K562 (cell line): ENCODE measurements around the gene IFT122. TPM values are rescaled to one million over a fixed set of nuclear protein-coding genes. Genes with fewer than 3 reads are reported as not detected.

ENCODE experiments used
- ATAC-seq: fragments of 200-7000 bp; cut with Tn5 transposase; 3 replicates; pipeline ENCODE4 v1.9.1; 2020; ENCODE audit warnings: moderate library complexity
- BruUV-seq: library from RNA; stranded (reverse); fragments of 400-500 nt; replicated peaks from 2 replicates; lab custom pipeline; 2021; lab: Mats Ljungman, UMichigan
- CTCF ChIA-PET: fragments of 300-600 bp; formaldehyde crosslinking; extraction: SDS; loops from one replicate; lab custom pipeline; 2021; ENCODE audit warnings: low intra/inter-chr PET ratio; lab: Yijun Ruan, JAX
- POLR2A ChIA-PET: fragments of 300-600, 350-650 bp; sonication (Branson Sonifier 250); formaldehyde crosslinking; extraction: SDS; loops from one replicate; lab custom pipeline; 2021; ENCODE audit warnings: antibody characterized with exemption, inconsistent platforms; lab: Yijun Ruan, JAX
- DNase-seq, 4 experiments: peaks; one replicate each; pipeline versions ENCODE4 v3.0.0 to v3.0.0-alpha.2; 2011 to 2018; ENCODE audit warnings: low spot score in 3 of 4, mixed read lengths in 3 of 4; ENCODE audit errors: extremely low read depth in 1 of 4
- FAIRE-seq: peaks from 2 replicates; lab custom pipeline; 2011; peaks lifted over from hg19 to GRCh38; lab: Jason Lieb, UNC
- H2AFZ ChIP-seq: 2 replicates; pipeline ENCODE4 v1.6.0; 2011; ENCODE audit warnings: low read depth, low read length, control low read depth, inconsistent platforms
- H3K27ac ChIP-seq: fragments of 200-600 bp; 3 replicates; pipeline ENCODE4 v1.8.0; 2011; ENCODE audit warnings: low read depth, mild to moderate bottlenecking, control low read depth, inconsistent platforms, low read length, moderate library complexity, mixed read lengths; ENCODE audit errors: extremely low read depth
- H3K27me3 ChIP-seq, 2 experiments: fragments of 300-600 bp in 1 of 2; 2 replicates in 1 of 2; 3 replicates in 1 of 2; pipeline versions ENCODE4 v1.6.0 to v1.8.0; 2011; ENCODE audit warnings: inconsistent platforms in 2 of 2, low read length in 2 of 2, mild to moderate bottlenecking in 1 of 2, mixed read lengths in 1 of 2, moderate library complexity in 1 of 2; ENCODE audit not compliant: control insufficient read depth in 2 of 2, insufficient read depth in 2 of 2
- H3K36me3 ChIP-seq: fragments of 300-600 bp; 3 replicates; pipeline ENCODE4 v1.8.0; 2011; ENCODE audit warnings: mild to moderate bottlenecking, low read length, inconsistent platforms; ENCODE audit not compliant: control insufficient read depth, insufficient read depth
- H3K4me1 ChIP-seq, 2 experiments: fragments of 200-600 bp in 1 of 2; replicated peaks in 1 of 2; 2 replicates in 1 of 2; 3 replicates in 1 of 2; pipeline versions ENCODE4 v1.5.1 to v1.8.0; 2011; ENCODE audit warnings: inconsistent platforms in 2 of 2, low read length in 2 of 2, mild to moderate bottlenecking in 1 of 2, mixed read lengths in 1 of 2, moderate library complexity in 1 of 2; ENCODE audit not compliant: control insufficient read depth in 2 of 2, insufficient read depth in 2 of 2
- H3K4me2 ChIP-seq: 2 replicates; pipeline ENCODE4 v1.6.1; 2011; ENCODE audit warnings: low read length, control low read depth, inconsistent platforms, mixed read lengths; ENCODE audit not compliant: insufficient read depth
- H3K4me3 ChIP-seq: fragments of 200-600 bp; sonication (generic), shearing (Covaris generic); 2 replicates; pipeline ENCODE4 v1.5.1; 2016; ENCODE audit warnings: control low read depth, inconsistent platforms
- H3K79me2 ChIP-seq: fragments of 200-600 bp; 3 replicates; pipeline ENCODE4 v1.8.0; 2011; ENCODE audit warnings: low read length, inconsistent platforms; ENCODE audit not compliant: control insufficient read depth, insufficient read depth
- H3K9ac ChIP-seq, 2 experiments: 2 replicates each; pipeline versions ENCODE4 v1.6.0 to v1.6.1; 2011; ENCODE audit warnings: low read depth in 2 of 2, low read length in 2 of 2, control low read depth in 1 of 2, inconsistent platforms in 1 of 2, mild to moderate bottlenecking in 1 of 2, mixed read lengths in 1 of 2; ENCODE audit not compliant: insufficient read depth in 1 of 2
- H3K9me1 ChIP-seq: one replicate; pipeline ENCODE4 v1.6.0; 2011; ENCODE audit warnings: inconsistent platforms, mild to moderate bottlenecking, low read length, moderate library complexity; ENCODE audit not compliant: control insufficient read depth, insufficient read depth
- H3K9me3 ChIP-seq: replicated peaks from 2 replicates; pipeline ENCODE4 v1.5.1; 2011; ENCODE audit warnings: low read depth, low read length, inconsistent platforms; ENCODE audit not compliant: control insufficient read depth, insufficient read depth
- H4K20me1 ChIP-seq: replicated peaks from 2 replicates; pipeline ENCODE4 v1.6.1; 2011; ENCODE audit warnings: low read length, inconsistent platforms, mixed read lengths; ENCODE audit not compliant: control insufficient read depth, insufficient read depth
- FOXP4 ChIP-seq: sonication (generic); formaldehyde crosslinking; IDR thresholded peaks from 2 replicates; pipeline ENCODE4 v1.8.0; 2022; ENCODE audit warnings: mild to moderate bottlenecking, missing genetic modification reagents, borderline replicate concordance
- GATA2 ChIP-seq: sonication (generic); formaldehyde crosslinking; IDR thresholded peaks from 2 replicates; pipeline ENCODE4 v1.4.0; 2020; ENCODE audit warnings: mild to moderate bottlenecking, missing genetic modification reagents
- KLF6 ChIP-seq: fragments of 250-450 bp; sonication (Bioruptor Pico); IDR thresholded peaks from 2 replicates; pipeline ENCODE4 v1.4.0; 2020; ENCODE audit warnings: mild to moderate bottlenecking, moderate library complexity, borderline replicate concordance
- MCM3 ChIP-seq: fragments of 450-650 bp; IDR thresholded peaks from 2 replicates; pipeline ENCODE4 v1.6.1; 2016
- MCM7 ChIP-seq, 2 experiments: fragments of 450-650 bp; IDR thresholded peaks; 2 replicates each; pipeline ENCODE4 v1.6.1; 2016 to 2018
- NCOA4 ChIP-seq: fragments of 450-650 bp; IDR thresholded peaks from 2 replicates; pipeline ENCODE4 v1.6.1; 2018; ENCODE audit warnings: mild to moderate bottlenecking; ENCODE audit not compliant: partially characterized antibody
- NR2F6 ChIP-seq: fragments of 450-650 bp; formaldehyde crosslinking; IDR thresholded peaks from 2 replicates; pipeline ENCODE4 v1.4.0; 2020; ENCODE audit warnings: mild to moderate bottlenecking
- PATZ1 ChIP-seq: fragments of 250-450 bp; sonication (Bioruptor Pico); IDR thresholded peaks from 2 replicates; pipeline ENCODE4 v1.5.0; 2020; ENCODE audit warnings: mild to moderate bottlenecking, borderline replicate concordance
- PURB ChIP-seq: sonication (generic); formaldehyde crosslinking; IDR thresholded peaks from 2 replicates; pipeline ENCODE4 v1.9.0; 2021; ENCODE audit warnings: low read depth, mild to moderate bottlenecking, missing genetic modification reagents
- RFX1 ChIP-seq: fragments of 450-650 bp; IDR thresholded peaks from 2 replicates; pipeline ENCODE4 v1.6.1; 2016; ENCODE audit warnings: mild to moderate bottlenecking, moderate library complexity
- SNRNP70 ChIP-seq: fragments of 200-400 bp; formaldehyde crosslinking; optimal IDR thresholded peaks from 2 replicates; pipeline ENCODE3; 2017; ENCODE audit warnings: low read depth, low read length
- TSC22D4 ChIP-seq: fragments of 450-650 bp; IDR thresholded peaks from 2 replicates; pipeline ENCODE4 v1.6.1; 2016; ENCODE audit warnings: missing genetic modification characterization, missing biosample characterization, control low read depth
- ZBTB2 ChIP-seq: fragments of 450-650 bp; IDR thresholded peaks from 2 replicates; pipeline ENCODE4 v1.6.1; 2016; ENCODE audit warnings: antibody characterized with exemption
- ZNF133 ChIP-seq: fragments of 250-450 bp; sonication (Bioruptor Pico); IDR thresholded peaks from 2 replicates; pipeline ENCODE4 v1.4.0; 2020; ENCODE audit warnings: mild to moderate bottlenecking
- ZNF3 ChIP-seq: fragments of 250-450 bp; sonication (Bioruptor Pico); IDR thresholded peaks from 2 replicates; pipeline ENCODE4 v1.5.0; 2021; ENCODE audit warnings: mild to moderate bottlenecking, moderate library complexity
- ZNF41 ChIP-seq: fragments of 250-450 bp; sonication (Bioruptor Pico); conservative IDR thresholded peaks from 2 replicates; pipeline ENCODE4 v1.4.0; 2020; ENCODE audit warnings: mild to moderate bottlenecking
- ZNF785 ChIP-seq: fragments of 250-450 bp; sonication (Bioruptor Pico); IDR thresholded peaks from 2 replicates; pipeline ENCODE4 v1.4.0; 2020; ENCODE audit warnings: mild to moderate bottlenecking
- ZNF79 ChIP-seq: fragments of 250-450 bp; sonication (Bioruptor Pico); IDR thresholded peaks from 2 replicates; pipeline ENCODE4 v1.4.0; 2020; ENCODE audit warnings: low read depth, mild to moderate bottlenecking, moderate library complexity
- ZSCAN32 ChIP-seq: fragments of 450-650 bp; formaldehyde crosslinking; IDR thresholded peaks from 2 replicates; pipeline ENCODE4 v1.4.0; 2020; ENCODE audit warnings: mild to moderate bottlenecking, moderate library complexity
- WGBS: fragments of 100-300 bp; shearing (Covaris generic); methylation state at CpG from one replicate; pipeline ENCODE4 v1.1.6; 2016; ENCODE audit warnings: low coverage, mixed read lengths; ENCODE audit not compliant: insufficient coverage; ENCODE audit errors: missing lambda C conversion rate; 5-methylcytosine and 5-hydroxymethylcytosine counted together
- in situ Hi-C: fragments of 300-500 bp; cut with MboI; formaldehyde crosslinking; loops from 4 replicates; pipeline ENCODE4 v1.15.0; 2018; ENCODE audit warnings: inconsistent platforms, mixed read lengths
- intact Hi-C: fragments of 100-400 bp; cut with micrococcal nuclease; formaldehyde crosslinking; loops from 2 replicates; pipeline ENCODE4 v1.14.2; 2022
- polyA plus RNA-seq, 8 experiments: library from polyadenylated mRNA; depleted of rRNA in 4 of 8; stranded (reverse) in 5 of 8; unstranded in 3 of 8; fragments of >200 nt; fragmentation: Nextera tagmentation in 2 of 8; fragmentation: Illumina TruSeq in 1 of 8; extraction: Ambion mirVana in 2 of 8; extraction: Trizol in 1 of 8; gene quantifications; 2 replicates each; pipeline versions ENCODE4 v1.2.1 to v1.2.3, GENCODE V29; 2011 to 2014; ENCODE audit warnings: inconsistent platforms in 1 of 8, missing spikeins in 1 of 8
- total RNA-seq, 7 experiments: library from RNA; depleted of rRNA in 6 of 7; stranded (reverse); fragments of >200 nt in 6 of 7; fragmentation: Illumina TruSeq in 2 of 7; extraction: Trizol in 2 of 7; gene quantifications; 2 replicates each; pipeline versions ENCODE4 v1.2.1 to v1.2.3, GENCODE V29; 2011 to 2021; ENCODE audit warnings: low replicate concordance in 1 of 7

IFT122 gene
- total and polyA plus RNA-seq, 9 of the 15 experiments (the other 6 are each of a cell fraction or from before 2014, with no cell fraction given), result 2.4 to 11.5 (median 7.7) TPM

GRCh38 chr3:129473067-129473768, 33.2 kb downstream of the IFT122 start:
- in situ Hi-C loops, result no loop called here
- DNase-seq (no peak), FAIRE-seq (no peak), ATAC-seq (no peak)
- Histone ChIP-seq H4K20me1 (no peaks in the 10 kb centered on the region), H3K27ac (no peak overlapping the region), H3K79me2 (no peaks in the 10 kb centered on the region), H3K4me2 (no peak overlapping the region), H3K4me1 (peaks cover 0 to 13% of the 10 kb centered on the region in 2 experiments; a peak in 3 of 5 replicates), H3K27me3 (no peaks in the 10 kb centered on the region), H3K9me3 (no peaks in the 10 kb centered on the region), H3K9ac (no peak overlapping the region), H3K9me1 (no peaks in the 10 kb centered on the region), H2AFZ (no peak overlapping the region), H3K4me3 (no peak overlapping the region), H3K36me3 (peaks cover 20% of the 10 kb centered on the region; the same call in 2 of the 3 replicates)
- no peak for TF ChIP-seq MCM3
- TF ChIP-seq GATA2 (CRISPR knock-in tag), result no peak
- TF ChIP-seq ZBTB2, result no peak
- no peak for TF ChIP-seq NR2F6 (CRISPR knock-in tag)
- no peak for TF ChIP-seq ZSCAN32
- TF ChIP-seq ZNF785, result no peak
- no peak for TF ChIP-seq PURB (CRISPR knock-in tag)
- TF ChIP-seq FOXP4 (CRISPR knock-in tag), result no peak
- no peak for TF ChIP-seq SNRNP70
- no peak for TF ChIP-seq ZNF41
- no peak for TF ChIP-seq RFX1
- TF ChIP-seq TSC22D4 (tag), result no peak
- TF ChIP-seq ZNF79 (CRISPR knock-in tag), result no peak
- TF ChIP-seq ZNF3, result no peak
- TF ChIP-seq MCM7 (IDR thresholded peaks at IDR 0.05), result no peak
- TF ChIP-seq NCOA4, result no peak
- TF ChIP-seq PATZ1 (CRISPR knock-in tag), result no peak
- TF ChIP-seq KLF6, result no peak
- no peak for TF ChIP-seq ZNF133 (CRISPR knock-in tag)
- ChIA-PET POLR2A (interaction anchor here (0.7 to 2.4 kb wide), 2 partner anchors 8 to 11 kb away, joined by 4 to 7 read pairs; no protein-coding TSS in a partner anchor), CTCF (no interaction called here)
- WGBS, result 28% methylated on average over 3 of the region's 4 CpGs
- intact Hi-C loops, result no loop called here
- BruUV-seq, result no TSS peak
